GM21576 (cell line): ENCODE results near the gene KAZALD1.
A peak's percentile ranks its signal among the peaks of the same experiment; 100 is the strongest.

ENCODE experiments used
- ATAC-seq: cut with Tn5 transposase; IDR thresholded peaks from one replicate; pipeline ENCODE4 v1.9.1; 2021; ENCODE audit warnings: mild to moderate bottlenecking, moderate library complexity; ENCODE audit not compliant: unreplicated experiment

KAZALD1 gene, protein sequence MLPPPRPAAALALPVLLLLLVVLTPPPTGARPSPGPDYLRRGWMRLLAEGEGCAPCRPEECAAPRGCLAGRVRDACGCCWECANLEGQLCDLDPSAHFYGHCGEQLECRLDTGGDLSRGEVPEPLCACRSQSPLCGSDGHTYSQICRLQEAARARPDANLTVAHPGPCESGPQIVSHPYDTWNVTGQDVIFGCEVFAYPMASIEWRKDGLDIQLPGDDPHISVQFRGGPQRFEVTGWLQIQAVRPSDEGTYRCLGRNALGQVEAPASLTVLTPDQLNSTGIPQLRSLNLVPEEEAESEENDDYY

GRCh38 chr10:101061624-101062231 is at the start of gene KAZALD1:
Gene KAZALD1, plus strand, starts transcription at chr10:101061989. Its CDS starts 604 bp downstream, at chr10:101062593.
- no peak for ATAC-seq

DNA sequence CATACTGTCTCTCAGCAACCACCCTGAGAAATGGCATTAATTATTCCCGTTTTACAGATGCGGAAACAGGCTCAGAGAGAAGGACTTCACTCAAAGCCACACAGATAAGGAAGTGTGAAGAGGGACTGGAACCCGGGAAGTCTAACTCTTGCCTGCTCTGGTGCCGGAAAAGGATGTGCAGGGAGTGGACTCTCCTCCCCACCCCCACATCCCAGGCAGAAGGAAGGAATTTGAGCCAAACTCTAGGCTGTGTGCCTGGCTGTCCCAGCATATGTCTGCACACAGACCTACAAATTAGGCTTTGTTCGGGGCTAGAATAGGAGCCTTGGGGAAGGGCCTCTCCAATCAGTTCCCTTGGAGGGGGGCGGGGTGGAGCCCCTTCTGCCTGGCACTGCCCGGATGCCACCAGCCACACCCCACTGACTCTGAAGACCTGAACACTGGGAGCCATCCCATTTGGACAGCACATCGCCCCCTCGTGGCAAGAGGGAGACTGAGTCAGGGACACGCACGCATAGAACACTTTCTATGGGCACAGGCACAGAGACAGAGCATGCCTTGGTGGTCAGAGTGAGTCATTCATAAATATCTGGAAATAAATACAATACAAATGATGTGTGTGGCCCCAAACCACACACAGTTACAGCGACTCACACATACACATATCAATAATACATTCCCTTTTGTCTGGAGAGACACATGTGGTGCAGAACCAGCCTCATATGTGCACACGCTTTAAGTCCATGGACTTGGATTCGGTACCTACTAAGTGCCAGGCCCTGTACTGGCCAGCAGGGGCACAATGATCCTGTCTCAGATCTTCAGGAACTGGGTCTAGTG is 49.0 kb upstream of the KAZALD1 start:
- ATAC-seq, result peak; percentile 82

GRCh38 chr10:101013365-101013825 is 48.4 kb upstream of the KAZALD1 start:
- no peak for ATAC-seq

DNA sequence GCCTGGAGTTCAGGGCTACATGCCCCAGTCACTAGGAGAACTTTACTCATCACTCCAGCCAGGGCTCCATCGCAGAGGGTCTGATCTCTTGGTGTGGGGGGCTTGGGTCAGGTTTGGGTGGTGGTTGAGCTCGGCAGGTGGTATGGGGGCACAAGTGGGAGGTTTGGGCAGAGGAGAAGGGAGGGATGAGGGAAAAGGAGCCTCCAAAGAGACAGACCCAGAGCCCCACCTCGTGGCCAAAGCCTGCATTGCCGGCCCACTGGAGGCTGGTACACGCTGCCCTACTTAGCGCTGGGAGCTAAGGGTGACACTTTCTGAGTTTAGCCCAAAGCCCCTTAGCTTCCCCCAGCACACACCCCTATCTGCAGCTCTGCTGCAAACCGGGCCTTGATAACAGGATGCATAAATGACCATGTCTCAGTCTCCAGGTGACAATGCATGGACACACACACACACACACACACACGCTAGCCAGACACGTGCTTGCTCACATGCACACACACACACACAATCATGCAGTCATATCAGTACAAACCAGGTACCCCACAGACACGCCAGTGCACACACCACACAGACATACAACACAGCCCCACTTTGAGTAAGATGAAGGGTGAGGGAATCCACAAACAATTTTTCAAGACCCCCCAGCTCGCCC is 47.4 kb upstream of the KAZALD1 start:
- no peak for ATAC-seq

DNA sequence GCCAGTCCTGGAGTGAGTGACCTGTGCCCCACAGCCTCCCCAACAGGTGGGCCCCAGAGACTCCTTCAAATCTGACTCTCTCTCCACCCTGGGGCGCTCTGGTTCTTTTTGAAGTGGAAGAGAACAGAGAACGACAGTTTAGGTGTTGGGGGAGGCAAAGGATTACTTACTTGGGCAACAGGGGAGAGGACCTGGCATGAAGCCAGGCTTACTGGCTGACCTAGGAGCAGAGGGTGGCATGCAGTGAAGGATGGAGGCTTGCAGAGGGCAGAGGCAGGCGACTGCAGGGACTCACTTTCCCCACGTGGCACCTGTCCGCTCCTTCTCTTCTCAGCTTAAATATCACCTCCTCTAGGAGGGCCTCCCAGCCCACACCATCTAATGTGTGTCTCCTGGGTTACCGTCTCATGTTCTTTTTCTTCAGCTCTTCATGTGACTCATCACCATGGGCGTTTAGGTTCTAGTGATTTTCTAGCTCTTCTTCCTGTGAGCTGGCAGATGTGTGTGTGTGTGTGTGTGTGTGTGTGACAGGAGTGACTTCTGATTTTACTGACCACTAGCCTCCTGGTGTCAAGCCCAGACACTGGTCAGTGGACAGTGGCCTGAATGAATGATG is 46.7 kb upstream of the KAZALD1 start:
- ATAC-seq, result no peak

- ATAC-seq, result no peak
These were observed 46.2 kb upstream of the KAZALD1 start for GRCh38 chr10:101015582-101015973.

DNA sequence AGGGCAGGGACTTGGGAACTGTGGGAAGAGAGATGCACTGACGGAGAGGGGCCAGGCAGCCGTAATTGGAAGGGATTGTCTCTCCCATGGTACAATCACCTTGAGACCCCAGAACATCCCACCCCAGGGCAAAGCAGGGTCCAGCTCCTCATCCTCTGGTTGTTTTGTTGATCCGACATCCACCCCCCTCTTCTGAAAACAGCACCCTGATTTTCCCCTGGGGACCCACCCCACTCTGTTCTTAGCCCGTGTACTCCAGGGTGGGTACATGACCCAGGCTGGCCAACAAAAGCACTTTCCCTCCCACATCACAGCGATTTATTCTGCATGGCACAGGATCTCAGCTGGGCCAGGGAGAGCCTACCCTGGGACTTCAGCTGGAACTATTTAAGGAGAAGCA is 45.0 kb upstream of the KAZALD1 start:
- no peak for ATAC-seq

- no peak for ATAC-seq
These were observed 43.6 kb upstream of the KAZALD1 start for GRCh38 chr10:101018118-101018599.

DNA sequence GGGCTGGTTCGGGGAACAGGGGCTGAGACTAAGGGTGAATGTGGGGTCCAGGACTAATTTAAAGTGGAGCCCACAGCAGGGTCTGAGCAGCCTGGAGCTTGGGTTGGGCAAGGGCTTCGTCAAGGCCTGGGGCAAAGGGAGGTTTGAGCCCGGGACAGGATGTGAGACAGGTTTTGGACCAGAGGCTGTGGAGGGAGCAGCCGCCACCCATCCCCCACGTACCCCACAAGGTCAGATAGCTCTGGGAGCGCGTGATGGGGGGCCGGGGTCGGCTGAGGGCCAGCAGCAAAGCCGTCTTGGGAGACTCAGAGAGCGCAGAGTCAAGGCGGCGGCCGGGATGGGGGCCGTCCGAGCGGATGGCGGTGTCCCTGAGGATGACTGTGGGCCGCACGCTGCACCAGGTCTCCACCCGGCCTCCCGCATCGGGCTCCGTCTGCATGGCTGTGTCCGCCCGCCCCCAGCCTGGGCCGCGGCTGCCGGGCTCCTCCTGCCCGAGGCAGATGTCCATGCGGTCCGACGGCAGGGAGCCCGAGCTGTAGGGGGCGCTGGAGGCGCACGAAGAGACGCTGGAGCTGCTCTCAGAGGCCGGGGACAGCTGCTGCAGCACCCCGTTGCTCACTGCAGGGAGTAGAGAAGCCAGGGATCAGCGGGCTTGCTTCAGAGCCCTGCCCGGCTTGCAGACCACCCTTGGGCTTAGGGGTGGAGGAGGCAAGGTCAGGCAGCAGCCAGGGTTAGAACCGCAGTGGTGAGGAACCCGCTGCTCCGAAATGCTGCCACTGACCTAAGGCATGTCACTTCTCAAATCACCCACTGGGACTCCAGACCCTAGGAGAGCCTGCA is 43.0 kb upstream of the KAZALD1 start:
- no peak for ATAC-seq

- no peak for ATAC-seq
These were observed 42.4 kb upstream of the KAZALD1 start for GRCh38 chr10:101019440-101019703.

DNA sequence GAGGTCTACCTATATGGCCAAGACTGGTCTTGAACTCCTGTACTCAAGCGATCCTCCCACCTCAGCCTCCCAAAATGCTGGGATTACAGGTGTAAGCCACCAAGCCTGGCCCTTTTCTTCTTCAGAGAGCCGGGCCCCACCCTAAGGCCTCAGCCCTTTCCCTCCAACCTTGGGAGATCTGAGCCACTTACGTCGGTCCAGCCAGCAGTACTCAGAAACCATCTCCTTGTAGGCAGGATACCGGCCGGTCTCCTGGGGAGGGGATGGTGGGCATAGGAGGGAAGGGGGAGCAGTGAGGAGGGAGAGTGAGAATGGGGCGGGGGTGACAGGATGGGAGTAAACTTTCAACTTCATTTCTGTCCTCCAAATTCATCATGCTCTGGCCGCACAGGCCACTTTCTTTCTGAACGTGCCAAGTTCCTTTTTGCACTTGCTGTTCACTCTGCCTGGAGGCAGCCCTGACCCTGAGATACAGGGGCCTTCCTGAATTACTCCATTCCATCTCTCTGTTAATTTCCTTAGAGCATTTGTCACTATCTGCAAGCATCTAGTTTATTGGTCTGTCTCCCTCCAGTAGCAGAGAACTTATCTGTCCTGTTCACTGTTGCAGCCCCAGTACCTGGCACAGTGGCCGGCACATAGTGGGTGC is 41.2 kb upstream of the KAZALD1 start:
- ATAC-seq, result no peak

DNA sequence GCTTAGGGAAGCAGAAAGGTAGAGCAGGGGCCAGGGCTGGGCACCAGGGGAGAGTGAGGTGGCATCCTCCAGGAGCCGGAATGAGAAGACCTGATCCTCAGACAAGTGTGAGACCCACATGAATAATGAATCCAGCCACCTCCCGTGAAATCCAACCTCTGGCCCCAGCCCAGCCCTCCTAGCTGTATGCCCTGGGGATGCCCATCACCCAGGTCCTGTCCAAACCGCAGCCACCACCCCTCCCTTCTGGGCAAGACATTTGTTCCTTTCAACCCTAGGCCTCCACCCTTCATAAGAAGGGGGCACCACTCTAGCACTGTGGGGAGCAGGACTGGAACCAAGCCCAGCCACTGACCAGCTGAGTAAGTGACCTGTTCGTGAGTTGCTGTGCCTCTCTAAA is 40.5 kb upstream of the KAZALD1 start:
- ATAC-seq, result no peak

DNA sequence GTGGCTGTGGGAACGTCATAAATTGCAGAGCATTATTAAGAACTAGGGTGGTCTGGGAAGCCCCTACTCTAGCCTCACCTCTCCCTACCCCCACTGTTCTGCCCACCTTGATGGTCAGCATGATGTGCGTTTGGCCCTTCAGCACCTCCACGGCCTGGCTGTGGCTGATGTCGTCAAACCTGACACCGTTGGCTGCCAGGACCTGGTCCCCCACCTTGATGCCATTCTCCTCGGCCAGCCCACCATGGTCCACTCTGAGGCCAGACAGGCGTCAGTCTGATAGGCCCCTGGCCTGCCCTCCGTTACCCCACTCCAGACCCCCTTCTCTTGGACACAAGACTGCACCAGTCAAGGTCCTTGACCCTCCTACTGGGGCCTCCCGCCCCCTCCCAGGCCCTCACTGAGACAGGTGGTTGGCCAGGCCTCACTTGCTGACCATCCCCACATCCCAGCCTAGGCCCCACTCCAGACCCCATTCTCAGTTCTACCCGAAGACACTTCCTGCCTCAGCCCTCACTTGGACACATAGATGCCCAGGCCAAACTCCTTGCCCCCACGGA is 40.0 kb upstream of the KAZALD1 start:
- no peak for ATAC-seq

- ATAC-seq, result no peak
These were observed 38.7 kb upstream of the KAZALD1 start for GRCh38 chr10:101022967-101023705.

DNA sequence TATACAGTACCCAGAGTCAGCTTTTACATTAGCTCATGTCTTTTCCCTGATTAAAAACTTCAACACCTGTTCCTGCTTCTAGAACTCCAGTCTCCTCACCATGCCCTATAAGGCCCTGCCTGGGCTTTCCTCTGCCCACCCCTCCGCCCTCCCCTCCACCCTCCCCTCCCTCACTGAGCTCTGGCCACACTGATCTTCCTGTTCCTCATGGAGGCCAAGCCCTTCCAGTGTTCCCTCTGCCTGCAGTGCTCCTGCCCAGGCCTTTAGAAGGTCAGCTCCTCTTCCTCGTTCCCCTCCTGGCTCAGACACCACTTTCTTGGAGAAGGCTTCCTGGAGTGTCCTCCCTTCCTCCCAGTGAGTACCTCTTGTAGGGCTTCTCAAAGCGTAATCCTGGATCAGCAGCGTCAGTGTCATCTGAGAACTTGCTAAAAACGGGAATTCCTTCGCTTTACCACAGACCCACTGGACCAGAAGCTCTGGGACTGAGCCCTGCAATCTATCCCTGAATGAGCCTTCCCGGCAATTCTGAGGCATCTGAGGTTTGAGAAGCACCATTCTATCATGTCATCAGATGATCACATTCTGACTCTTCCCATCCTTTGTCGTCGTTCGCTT is 34.6 kb upstream of the KAZALD1 start:
- ATAC-seq, result no peak

DNA sequence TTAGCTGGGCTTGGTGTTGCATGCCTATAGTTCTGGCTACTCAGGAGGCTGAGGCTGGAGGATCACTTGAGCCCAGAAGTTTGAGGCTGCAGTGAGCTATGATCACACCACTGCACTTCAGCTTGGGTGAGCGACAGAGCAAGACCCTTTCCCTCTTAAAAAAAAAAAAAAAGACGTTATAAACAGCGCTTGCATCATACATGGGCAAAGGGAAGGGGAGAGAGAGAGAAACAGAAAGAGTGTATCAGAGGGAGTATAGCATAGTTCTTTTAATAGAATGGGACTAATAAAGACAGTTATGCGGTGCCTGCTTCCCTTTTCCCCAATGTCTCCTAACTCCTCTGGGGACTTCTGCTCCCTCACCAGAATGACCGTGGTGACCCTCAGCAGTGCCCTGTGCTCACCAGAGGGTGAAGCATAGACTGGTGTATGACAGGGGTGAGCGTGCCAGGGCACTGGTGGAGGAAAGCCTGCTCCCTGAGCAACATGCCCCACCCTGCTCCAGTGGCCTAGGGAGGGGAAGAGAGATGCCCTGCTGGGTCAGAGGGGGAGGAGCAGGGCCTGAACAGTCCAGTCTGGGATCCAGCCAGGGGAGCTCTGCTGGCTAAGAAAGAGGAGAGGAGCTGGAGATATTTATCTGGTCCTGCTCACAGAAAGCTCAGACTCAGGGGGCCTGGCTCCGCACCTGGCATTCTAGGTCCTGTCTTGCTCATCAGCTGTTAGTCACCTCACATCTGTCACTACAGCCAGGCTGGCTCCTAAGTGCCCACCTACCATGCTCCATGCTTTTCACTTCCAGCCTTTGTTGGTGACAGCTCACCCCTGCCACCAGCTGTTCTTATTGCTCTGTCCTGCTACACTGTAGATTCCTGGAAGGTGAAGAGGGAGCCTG is 33.1 kb upstream of the KAZALD1 start:
- no peak for ATAC-seq
